Naive thymus-derived CD4-positive, alpha-beta T cell (primary cell): ENCODE measurements around the gene PCDHA6. TPM values are rescaled to one million over a fixed set of nuclear protein-coding genes. Genes with fewer than 3 reads are reported as not detected.
"Not testable (repeated sequence)": the region's sequence is repeated elsewhere in the genome, so short reads cannot be mapped to it uniquely, and the experiment has no call there.

Experiments
- ATAC-seq: fragments of 150-1000 bp; cut with Tn5 transposase; 2 replicates; pipeline ENCODE4 v1.10.0; 2021; ENCODE audit warnings: mild to moderate bottlenecking, moderate library complexity
- CTCF ChIA-PET: fragments of 350-600 bp; sonication (Branson Sonifier 250); formaldehyde crosslinking; loops from one replicate; lab custom pipeline; 2021; ENCODE audit warnings: antibody characterized with exemption; lab: Charles Lee
- POLR2A ChIA-PET: fragments of 350-600 bp; sonication (Branson Sonifier 250); formaldehyde crosslinking; loops from one replicate; lab custom pipeline; 2021; ENCODE audit warnings: antibody characterized with exemption, inconsistent platforms; lab: Charles Lee
- DNase-seq, 9 donors: peaks; one replicate each; pipeline versions ENCODE4 v3.0.0 to v3.0.0-alpha.2; 2020 to 2022; ENCODE audit warnings: mixed read lengths in 1 of 9
- H3K27ac ChIP-seq: one replicate; pipeline ENCODE4 v1.7.0; 2013; ENCODE audit warnings: mild to moderate bottlenecking, low read depth, low read length, moderate library complexity
- H3K27me3 ChIP-seq, 2 donors: one replicate each; pipeline ENCODE4 v1.7.0; 2013; ENCODE audit warnings: low read length in 2 of 2, mild to moderate bottlenecking in 2 of 2, moderate library complexity in 2 of 2; ENCODE audit not compliant: control insufficient read depth in 2 of 2, insufficient read depth in 2 of 2
- H3K36me3 ChIP-seq, 3 experiments: 1 replicate in 2 of 3; 2 replicates in 1 of 3; pipeline ENCODE4 v1.7.0; 2013; ENCODE audit warnings: low read length in 3 of 3, mild to moderate bottlenecking in 3 of 3, moderate library complexity in 1 of 3; ENCODE audit not compliant: insufficient read depth in 3 of 3, control insufficient read depth in 2 of 3
- H3K4me1 ChIP-seq, 2 donors: one replicate each; pipeline ENCODE4 v1.7.0; 2013; ENCODE audit warnings: low read length in 2 of 2, mild to moderate bottlenecking in 2 of 2, moderate library complexity in 1 of 2; ENCODE audit not compliant: control insufficient read depth in 2 of 2, insufficient read depth in 2 of 2
- H3K4me3 ChIP-seq: 2 replicates; pipeline ENCODE4 v1.7.0; 2013; ENCODE audit warnings: mild to moderate bottlenecking, low read length
- H3K9me3 ChIP-seq, 3 experiments: 1 replicate in 2 of 3; 2 replicates in 1 of 3; pipeline ENCODE4 v1.7.0; 2013; ENCODE audit warnings: low read length in 3 of 3; ENCODE audit not compliant: control insufficient read depth in 2 of 3
- H3K27ac Mint-ChIP-seq, 9 donors: one replicate each; pipeline ENCODE4 v1.8.0; 2020 to 2022; ENCODE audit warnings: mixed read lengths in 9 of 9, mild to moderate bottlenecking in 8 of 9, moderate library complexity in 5 of 9, inconsistent platforms in 2 of 9
- H3K27me3 Mint-ChIP-seq, 5 donors: one replicate each; pipeline ENCODE4 v1.8.0; 2021 to 2022; ENCODE audit warnings: mixed read lengths in 5 of 5, mild to moderate bottlenecking in 1 of 5
- H3K36me3 Mint-ChIP-seq, 5 donors: one replicate each; pipeline ENCODE4 v1.8.0; 2020 to 2022; ENCODE audit warnings: mixed read lengths in 5 of 5, mild to moderate bottlenecking in 3 of 5, inconsistent platforms in 1 of 5
- H3K4me1 Mint-ChIP-seq, 7 donors: one replicate each; pipeline ENCODE4 v1.8.0; 2020 to 2022; ENCODE audit warnings: mixed read lengths in 7 of 7, mild to moderate bottlenecking in 3 of 7, inconsistent platforms in 1 of 7
- H3K4me3 Mint-ChIP-seq, 10 donors: one replicate each; pipeline ENCODE4 v1.8.0; 2020 to 2022; ENCODE audit warnings: mild to moderate bottlenecking in 10 of 10, mixed read lengths in 10 of 10, moderate library complexity in 6 of 10, inconsistent platforms in 2 of 10
- H3K9me3 Mint-ChIP-seq, 11 donors: one replicate each; pipeline ENCODE4 v1.8.0; 2020 to 2022; ENCODE audit warnings: mixed read lengths in 11 of 11, mild to moderate bottlenecking in 4 of 11, inconsistent platforms in 1 of 11, moderate library complexity in 1 of 11
- intact Hi-C, 2 donors: fragments of 100-400 bp; cut with micrococcal nuclease; formaldehyde crosslinking; loops; one replicate each; pipeline ENCODE4 v1.15.1; 2023
- polyA plus RNA-seq, 2 donors: library from polyadenylated mRNA; unstranded; fragments of 300-500 nt; fragmentation: Illumina TruSeq; gene quantifications; one replicate each; pipeline ENCODE4 v1.2.3, GENCODE V29; 2021
- total RNA-seq, 6 experiments: library from RNA in 5 of 6; stranded (reverse) in 5 of 6; gene quantifications; 1 replicate in 5 of 6; 2 replicates in 1 of 6; pipeline ENCODE4 v1.2.3 and lab custom pipeline; 2021 to 2026

The PCDHA6 gene
- total and polyA plus RNA-seq, 7 experiments from 2014 or later = not detected

GRCh38 chr5:140821375-140822280 lies 6.1 kb upstream of the PCDHA6 start, which contains the start of gene PCDHA5:
TSS of gene PCDHA5 (plus strand) at chr5:140821613.
- Mint-ChIP-seq H3K4me1 (no peaks in the 10 kb centered on the region), H3K27me3 (peaks cover 0 to 47% (median 31%) of the 10 kb centered on the region in 5 donors), H3K27ac (no peak within 1 kb of the TSS), H3K4me3 (no peak within 1 kb of the TSS), H3K36me3 (peaks cover 0 to 8% (median 0%) of the 10 kb centered on the region in 5 donors), H3K9me3 (peaks cover 3 to 77% (median 19%) of the 10 kb centered on the region in 11 donors)
- no peak within 1 kb of the TSS for H3K4me3 ChIP-seq
- no peak for ATAC-seq
- H3K27ac ChIP-seq = no peak within 1 kb of the TSS
- CTCF ChIA-PET = no interaction called here
- H3K36me3 ChIP-seq = no peaks in the 10 kb centered on the region
- H3K4me1 ChIP-seq = no peaks in the 10 kb centered on the region
- peak in 1 of 9 donors; percentile 20 for DNase-seq
- peaks cover 0 to 4% of the 10 kb centered on the region in 2 donors for H3K27me3 ChIP-seq
- intact Hi-C loops = no loop called here
- peaks cover 0 to 18% (median 0%) of the 10 kb centered on the region in 3 experiments for H3K9me3 ChIP-seq
- POLR2A ChIA-PET = no interaction called here

GRCh38 chr5:140822281-140822629 lies 5.5 kb upstream of the PCDHA6 start:
- Histone ChIP-seq H3K27me3 (peaks cover 0 to 4% of the 10 kb centered on the region in 2 donors), H3K36me3 (no peaks in the 10 kb centered on the region), H3K9me3 (peaks cover 0 to 23% (median 0%) of the 10 kb centered on the region in 3 experiments), H3K4me3 (no peak overlapping the region), H3K27ac (no peak overlapping the region), H3K4me1 (no peaks in the 10 kb centered on the region)
- Mint-ChIP-seq H3K9me3 (peaks cover 3 to 77% (median 24%) of the 10 kb centered on the region in 11 donors), H3K4me1 (no peaks in the 10 kb centered on the region), H3K27me3 (peaks cover 0 to 54% (median 38%) of the 10 kb centered on the region in 5 donors), H3K4me3 (no peak overlapping the region), H3K27ac (no peak overlapping the region), H3K36me3 (peaks cover 0 to 13% (median 0%) of the 10 kb centered on the region in 5 donors)
- ChIA-PET POLR2A (no interaction called here), CTCF (no interaction called here)
- no peak for DNase-seq
- intact Hi-C loops = no loop called here
- ATAC-seq = no peak

GRCh38 chr5:140822969-140823368 lies 4.8 kb upstream of the PCDHA6 start:
- peaks cover 0 to 25% (median 0%) of the 10 kb centered on the region in 3 experiments for H3K9me3 ChIP-seq
- CTCF ChIA-PET, H3K27ac Mint-ChIP-seq, ATAC-seq, intact Hi-C loops, H3K4me1 ChIP-seq, H3K27ac ChIP-seq, H3K4me1 Mint-ChIP-seq, H3K4me3 Mint-ChIP-seq, POLR2A ChIA-PET, H3K36me3 ChIP-seq, H3K27me3 ChIP-seq, H3K4me3 ChIP-seq, DNase-seq: not testable (repeated sequence)
- Mint-ChIP-seq H3K9me3 (peaks cover 3 to 77% (median 29%) of the 10 kb centered on the region in 11 donors), H3K36me3 (peaks cover 0 to 13% (median 0%) of the 10 kb centered on the region in 5 donors), H3K27me3 (peaks cover 0 to 54% (median 45%) of the 10 kb centered on the region in 5 donors)

GRCh38 chr5:140823475-140823874 lies 4.3 kb upstream of the PCDHA6 start:
- ChIA-PET POLR2A (no interaction called here), CTCF (no interaction called here)
- no peak overlapping the region for H3K27ac Mint-ChIP-seq
- no peak overlapping the region for H3K4me3 Mint-ChIP-seq
- ATAC-seq = no peak
- no peaks in the 10 kb centered on the region for H3K4me1 Mint-ChIP-seq
- Histone ChIP-seq H3K27ac (no peak overlapping the region), H3K4me3 (no peak overlapping the region), H3K9me3 (peaks cover 0 to 28% (median 0%) of the 10 kb centered on the region in 3 experiments), H3K36me3 (no peaks in the 10 kb centered on the region), H3K4me1 (no peaks in the 10 kb centered on the region), H3K27me3 (peaks cover 0 to 4% of the 10 kb centered on the region in 2 donors)
- intact Hi-C loops = no loop called here
- peaks cover 0 to 13% (median 0%) of the 10 kb centered on the region in 5 donors for H3K36me3 Mint-ChIP-seq
- DNase-seq = no peak
- H3K9me3 Mint-ChIP-seq = peaks cover 3 to 77% (median 29%) of the 10 kb centered on the region in 11 donors
- H3K27me3 Mint-ChIP-seq = peaks cover 2 to 54% (median 48%) of the 10 kb centered on the region in 5 donors

- no peaks in the 10 kb centered on the region for H3K4me1 ChIP-seq
- H3K9me3 ChIP-seq = peaks cover 0 to 32% (median 0%) of the 10 kb centered on the region in 3 experiments
- ChIA-PET POLR2A (no interaction called here), CTCF (no interaction called here)
- no peak overlapping the region for H3K4me3 ChIP-seq
- Mint-ChIP-seq H3K9me3 (peaks cover 6 to 86% (median 38%) of the 10 kb centered on the region in 11 donors), H3K27me3 (peaks cover 3 to 62% (median 48%) of the 10 kb centered on the region in 5 donors), H3K4me1 (no peaks in the 10 kb centered on the region), H3K27ac (peak overlapping the region in 1 of 9 donors; percentile 58), H3K36me3 (peaks cover 0 to 21% (median 0%) of the 10 kb centered on the region in 5 donors), H3K4me3 (peak overlapping the region in 1 of 10 donors; percentile 23)
- no peaks in the 10 kb centered on the region for H3K36me3 ChIP-seq
- DNase-seq = no peak
- intact Hi-C loops = no loop called here
- peaks cover 0 to 11% of the 10 kb centered on the region in 2 donors for H3K27me3 ChIP-seq
- no peak for ATAC-seq
- no peak overlapping the region for H3K27ac ChIP-seq
These were observed 590 bp downstream of the PCDHA6 start for GRCh38 chr5:140828362-140828737.

- intact Hi-C loops, H3K4me1 Mint-ChIP-seq, POLR2A ChIA-PET, H3K27ac Mint-ChIP-seq, ATAC-seq, H3K36me3 ChIP-seq, H3K4me1 ChIP-seq, H3K4me3 ChIP-seq, H3K27ac ChIP-seq, H3K4me3 Mint-ChIP-seq, CTCF ChIA-PET, DNase-seq: not testable (repeated sequence)
- Histone ChIP-seq H3K9me3 (peaks cover 0 to 30% (median 0%) of the 10 kb centered on the region in 3 experiments), H3K27me3 (peaks cover 0 to 11% of the 10 kb centered on the region in 2 donors)
- Mint-ChIP-seq H3K36me3 (peaks cover 0 to 26% (median 4%) of the 10 kb centered on the region in 5 donors), H3K9me3 (peaks cover 9 to 91% (median 43%) of the 10 kb centered on the region in 11 donors), H3K27me3 (peaks cover 3 to 74% (median 59%) of the 10 kb centered on the region in 5 donors)
These were observed 2.0 kb downstream of the PCDHA6 start for GRCh38 chr5:140829511-140830501.
